Measurements from ENCODE around the gene SLC2A2. TPM values are rescaled to one million over a fixed set of nuclear protein-coding genes. Genes with fewer than 3 reads are reported as not detected.

Gene SLC2A2
- total RNA-seq (100 to 1,000 TPM; 434 to 506 TPM), polyA plus RNA-seq (100 to 1,000 TPM; 160 to 209 TPM)

DNA sequence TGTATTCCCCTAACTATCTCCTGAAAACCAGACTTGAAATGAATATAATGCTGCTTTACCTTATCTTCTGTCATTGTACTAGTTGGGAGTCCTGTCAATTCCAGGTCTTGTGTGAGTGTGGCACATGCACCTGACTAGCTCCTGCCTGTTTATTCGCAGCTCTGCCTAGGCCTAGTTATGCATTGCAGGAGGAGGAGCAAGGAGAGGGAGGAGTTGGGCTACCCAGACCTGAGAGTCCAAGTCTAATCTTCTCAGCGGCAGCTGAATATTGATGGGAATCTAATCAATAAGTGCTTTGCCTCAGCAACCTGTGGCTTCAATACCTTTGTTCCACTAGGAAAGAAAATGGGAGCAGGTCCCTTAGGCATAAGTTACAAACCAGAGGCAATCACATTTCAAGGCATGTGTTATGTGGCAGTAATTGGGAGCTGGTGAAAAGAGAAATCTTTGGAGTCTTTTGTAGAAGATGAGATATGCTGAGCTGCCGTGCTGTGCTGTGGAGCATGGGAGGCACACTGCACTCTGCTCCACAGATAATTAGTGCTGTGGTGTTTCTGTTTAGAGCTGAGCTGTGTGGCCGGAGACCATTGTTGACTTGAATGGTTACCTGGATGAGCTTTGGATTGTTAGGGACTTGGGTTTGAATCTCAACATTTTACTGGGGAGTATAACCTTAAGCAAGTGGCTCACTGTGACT, at the start of gene SLC2A2:
Gene SLC2A2, minus strand, starts transcription at position 124 of the 697 bp plus-strand sequence. Its CDS starts 50 bp downstream, at position 74.
- peaks cover 0 to 2% (median 0%) of the 10 kb centered on the region in 4 donors for H3K36me3 ChIP-seq (ENCODE audit: control insufficient read depth in 4 of 4, insufficient read depth in 3 of 4, low read depth in 1 of 4, low read length in 3 of 4)
- peak; percentile 99 for TF ChIP-seq TAF1 (conservative IDR thresholded peaks at IDR 0.05)
- peak; percentile 71 to 74 for TF ChIP-seq JUND (IDR thresholded peaks at IDR 0.05)
- peak; percentile 77 to 81 for TF ChIP-seq HNF4A (conservative IDR thresholded peaks at IDR 0.05)
- TF ChIP-seq, protein P1, sequence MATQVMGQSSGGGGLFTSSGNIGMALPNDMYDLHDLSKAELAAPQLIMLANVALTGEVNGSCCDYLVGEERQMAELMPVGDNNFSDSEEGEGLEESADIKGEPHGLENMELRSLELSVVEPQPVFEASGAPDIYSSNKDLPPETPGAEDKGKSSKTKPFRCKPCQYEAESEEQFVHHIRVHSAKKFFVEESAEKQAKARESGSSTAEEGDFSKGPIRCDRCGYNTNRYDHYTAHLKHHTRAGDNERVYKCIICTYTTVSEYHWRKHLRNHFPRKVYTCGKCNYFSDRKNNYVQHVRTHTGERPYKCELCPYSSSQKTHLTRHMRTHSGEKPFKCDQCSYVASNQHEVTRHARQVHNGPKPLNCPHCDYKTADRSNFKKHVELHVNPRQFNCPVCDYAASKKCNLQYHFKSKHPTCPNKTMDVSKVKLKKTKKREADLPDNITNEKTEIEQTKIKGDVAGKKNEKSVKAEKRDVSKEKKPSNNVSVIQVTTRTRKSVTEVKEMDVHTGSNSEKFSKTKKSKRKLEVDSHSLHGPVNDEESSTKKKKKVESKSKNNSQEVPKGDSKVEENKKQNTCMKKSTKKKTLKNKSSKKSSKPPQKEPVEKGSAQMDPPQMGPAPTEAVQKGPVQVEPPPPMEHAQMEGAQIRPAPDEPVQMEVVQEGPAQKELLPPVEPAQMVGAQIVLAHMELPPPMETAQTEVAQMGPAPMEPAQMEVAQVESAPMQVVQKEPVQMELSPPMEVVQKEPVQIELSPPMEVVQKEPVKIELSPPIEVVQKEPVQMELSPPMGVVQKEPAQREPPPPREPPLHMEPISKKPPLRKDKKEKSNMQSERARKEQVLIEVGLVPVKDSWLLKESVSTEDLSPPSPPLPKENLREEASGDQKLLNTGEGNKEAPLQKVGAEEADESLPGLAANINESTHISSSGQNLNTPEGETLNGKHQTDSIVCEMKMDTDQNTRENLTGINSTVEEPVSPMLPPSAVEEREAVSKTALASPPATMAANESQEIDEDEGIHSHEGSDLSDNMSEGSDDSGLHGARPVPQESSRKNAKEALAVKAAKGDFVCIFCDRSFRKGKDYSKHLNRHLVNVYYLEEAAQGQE (IDR thresholded peaks at IDR 0.05), result peak; percentile 91
- no peak for TF ChIP-seq EGR1 (IDR thresholded peaks at IDR 0.05; ENCODE audit: low read depth in 2 of 2)
- peak; percentile 10 for TF ChIP-seq FOXA2 (IDR thresholded peaks at IDR 0.05)
- TF ChIP-seq HNF4G (IDR thresholded peaks at IDR 0.05), result peak; percentile 55
- TF ChIP-seq, protein P2, sequence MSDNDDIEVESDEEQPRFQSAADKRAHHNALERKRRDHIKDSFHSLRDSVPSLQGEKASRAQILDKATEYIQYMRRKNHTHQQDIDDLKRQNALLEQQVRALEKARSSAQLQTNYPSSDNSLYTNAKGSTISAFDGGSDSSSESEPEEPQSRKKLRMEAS (IDR thresholded peaks at IDR 0.05), result peak; percentile 50
- TF ChIP-seq, protein P3, sequence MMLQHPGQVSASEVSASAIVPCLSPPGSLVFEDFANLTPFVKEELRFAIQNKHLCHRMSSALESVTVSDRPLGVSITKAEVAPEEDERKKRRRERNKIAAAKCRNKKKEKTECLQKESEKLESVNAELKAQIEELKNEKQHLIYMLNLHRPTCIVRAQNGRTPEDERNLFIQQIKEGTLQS (IDR thresholded peaks at IDR 0.05), result peak; percentile 52
- TF ChIP-seq GABPA (IDR thresholded peaks at IDR 0.05 in 1 of 2, conservative IDR thresholded peaks at IDR 0.05 in 1 of 2), result no peak
- TF ChIP-seq, protein P4, sequence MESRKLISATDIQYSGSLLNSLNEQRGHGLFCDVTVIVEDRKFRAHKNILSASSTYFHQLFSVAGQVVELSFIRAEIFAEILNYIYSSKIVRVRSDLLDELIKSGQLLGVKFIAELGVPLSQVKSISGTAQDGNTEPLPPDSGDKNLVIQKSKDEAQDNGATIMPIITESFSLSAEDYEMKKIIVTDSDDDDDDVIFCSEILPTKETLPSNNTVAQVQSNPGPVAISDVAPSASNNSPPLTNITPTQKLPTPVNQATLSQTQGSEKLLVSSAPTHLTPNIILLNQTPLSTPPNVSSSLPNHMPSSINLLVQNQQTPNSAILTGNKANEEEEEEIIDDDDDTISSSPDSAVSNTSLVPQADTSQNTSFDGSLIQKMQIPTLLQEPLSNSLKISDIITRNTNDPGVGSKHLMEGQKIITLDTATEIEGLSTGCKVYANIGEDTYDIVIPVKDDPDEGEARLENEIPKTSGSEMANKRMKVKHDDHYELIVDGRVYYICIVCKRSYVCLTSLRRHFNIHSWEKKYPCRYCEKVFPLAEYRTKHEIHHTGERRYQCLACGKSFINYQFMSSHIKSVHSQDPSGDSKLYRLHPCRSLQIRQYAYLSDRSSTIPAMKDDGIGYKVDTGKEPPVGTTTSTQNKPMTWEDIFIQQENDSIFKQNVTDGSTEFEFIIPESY (IDR thresholded peaks at IDR 0.05), result no peak
- peak; percentile 12 to 56 for TF ChIP-seq RAD21 (IDR thresholded peaks at IDR 0.05)
- TF ChIP-seq SP1 (IDR thresholded peaks at IDR 0.05), result peak; percentile 87
- peak; percentile 53 for TF ChIP-seq FOXA1 (IDR thresholded peaks at IDR 0.05)
- TF ChIP-seq, protein P5, sequence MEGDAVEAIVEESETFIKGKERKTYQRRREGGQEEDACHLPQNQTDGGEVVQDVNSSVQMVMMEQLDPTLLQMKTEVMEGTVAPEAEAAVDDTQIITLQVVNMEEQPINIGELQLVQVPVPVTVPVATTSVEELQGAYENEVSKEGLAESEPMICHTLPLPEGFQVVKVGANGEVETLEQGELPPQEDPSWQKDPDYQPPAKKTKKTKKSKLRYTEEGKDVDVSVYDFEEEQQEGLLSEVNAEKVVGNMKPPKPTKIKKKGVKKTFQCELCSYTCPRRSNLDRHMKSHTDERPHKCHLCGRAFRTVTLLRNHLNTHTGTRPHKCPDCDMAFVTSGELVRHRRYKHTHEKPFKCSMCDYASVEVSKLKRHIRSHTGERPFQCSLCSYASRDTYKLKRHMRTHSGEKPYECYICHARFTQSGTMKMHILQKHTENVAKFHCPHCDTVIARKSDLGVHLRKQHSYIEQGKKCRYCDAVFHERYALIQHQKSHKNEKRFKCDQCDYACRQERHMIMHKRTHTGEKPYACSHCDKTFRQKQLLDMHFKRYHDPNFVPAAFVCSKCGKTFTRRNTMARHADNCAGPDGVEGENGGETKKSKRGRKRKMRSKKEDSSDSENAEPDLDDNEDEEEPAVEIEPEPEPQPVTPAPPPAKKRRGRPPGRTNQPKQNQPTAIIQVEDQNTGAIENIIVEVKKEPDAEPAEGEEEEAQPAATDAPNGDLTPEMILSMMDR (IDR thresholded peaks at IDR 0.05; ENCODE audit: low read depth, low read length, missing input control), result no peak
- TF ChIP-seq YY1 (IDR thresholded peaks at IDR 0.05), result peak; percentile 74
- TF ChIP-seq RXRA (IDR thresholded peaks at IDR 0.05), result peak; percentile 62 to 78
- TF ChIP-seq NR2F2 (IDR thresholded peaks at IDR 0.05), result no peak
- H3K9ac ChIP-seq (ENCODE audit: low read depth in 1 of 2, low read length in 2 of 2), result peak within 1 kb of the TSS; percentile 79 to 98
- peak within 1 kb of the TSS; percentile 57 to 92 (median 76) for H3K4me3 ChIP-seq (ENCODE audit: low read depth in 1 of 3, low read length in 3 of 3)
- H3K27me3 ChIP-seq (ENCODE audit: control insufficient read depth in 4 of 4, insufficient read depth in 4 of 4, low read length in 3 of 4), result no peaks in the 10 kb centered on the region
- WGBS, result 40% methylated on average over 4 of the region's 4 CpGs
- H3K9me3 ChIP-seq (ENCODE audit: control insufficient read depth in 4 of 4, low read length in 3 of 4), result no peaks in the 10 kb centered on the region
- H3K27ac ChIP-seq (ENCODE audit: low read depth in 1 of 2, low read length in 2 of 2), result peak within 1 kb of the TSS; percentile 32 to 78
- H3K4me1 ChIP-seq (ENCODE audit: control insufficient read depth in 4 of 4, insufficient read depth in 4 of 4, low read length in 3 of 4), result peaks cover 5 to 37% (median 27%) of the 10 kb centered on the region in 4 donors
- DNase-seq (ENCODE audit: low spot score), result peak; percentile 62

Data from liver (tissue), 9 donors.